ENCODE measurements around the gene ADGRL2.

DNA sequence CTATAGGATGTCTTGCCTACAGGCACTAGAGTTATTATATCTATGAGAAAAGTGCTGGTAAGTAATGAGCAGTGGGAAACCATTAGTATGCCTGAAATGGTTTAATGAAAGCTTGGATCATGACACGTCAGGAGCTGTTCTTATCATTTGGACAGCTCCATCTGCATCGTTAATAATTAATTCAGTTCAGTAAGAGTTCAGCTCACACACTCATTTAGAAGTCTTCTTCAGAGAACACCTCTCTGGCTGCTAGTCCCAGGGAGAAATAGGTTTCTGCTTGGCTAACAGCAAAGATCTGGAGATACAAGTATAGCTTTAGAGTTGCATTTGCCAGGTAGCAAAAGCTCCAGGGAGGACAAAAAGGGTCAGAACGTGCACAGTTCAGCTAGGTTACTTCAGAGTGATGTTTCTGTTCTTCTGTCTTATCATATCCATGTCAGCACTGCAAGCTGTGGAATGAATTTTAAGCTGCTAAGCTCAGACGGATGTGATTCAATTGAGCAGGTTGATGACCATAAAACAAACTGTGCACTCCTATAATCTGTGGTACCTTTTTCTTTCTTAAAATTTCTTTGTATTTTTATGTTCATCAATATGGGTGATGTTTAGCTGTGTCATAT, 173.6 kb downstream of the ADGRL2 start:
- TF ChIP-seq, protein P1, sequence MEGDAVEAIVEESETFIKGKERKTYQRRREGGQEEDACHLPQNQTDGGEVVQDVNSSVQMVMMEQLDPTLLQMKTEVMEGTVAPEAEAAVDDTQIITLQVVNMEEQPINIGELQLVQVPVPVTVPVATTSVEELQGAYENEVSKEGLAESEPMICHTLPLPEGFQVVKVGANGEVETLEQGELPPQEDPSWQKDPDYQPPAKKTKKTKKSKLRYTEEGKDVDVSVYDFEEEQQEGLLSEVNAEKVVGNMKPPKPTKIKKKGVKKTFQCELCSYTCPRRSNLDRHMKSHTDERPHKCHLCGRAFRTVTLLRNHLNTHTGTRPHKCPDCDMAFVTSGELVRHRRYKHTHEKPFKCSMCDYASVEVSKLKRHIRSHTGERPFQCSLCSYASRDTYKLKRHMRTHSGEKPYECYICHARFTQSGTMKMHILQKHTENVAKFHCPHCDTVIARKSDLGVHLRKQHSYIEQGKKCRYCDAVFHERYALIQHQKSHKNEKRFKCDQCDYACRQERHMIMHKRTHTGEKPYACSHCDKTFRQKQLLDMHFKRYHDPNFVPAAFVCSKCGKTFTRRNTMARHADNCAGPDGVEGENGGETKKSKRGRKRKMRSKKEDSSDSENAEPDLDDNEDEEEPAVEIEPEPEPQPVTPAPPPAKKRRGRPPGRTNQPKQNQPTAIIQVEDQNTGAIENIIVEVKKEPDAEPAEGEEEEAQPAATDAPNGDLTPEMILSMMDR (IDR thresholded peaks at IDR 0.05; ENCODE audit: extremely low read depth in 1 of 2, insufficient read depth in 1 of 2, low read depth in 1 of 2, low read length in 2 of 2): no peak
- TF ChIP-seq POLR2AphosphoS5 (IDR thresholded peaks at IDR 0.05; ENCODE audit: insufficient read depth, low read depth, low read length) (no peak), POLR2A (IDR thresholded peaks at IDR 0.05; ENCODE audit: low read depth, low read length) (no peak), EZH2 (IDR thresholded peaks at IDR 0.05; ENCODE audit: borderline replicate concordance, low read depth, low read length, severe bottlenecking) (no peak), FOS (IDR thresholded peaks at IDR 0.05; ENCODE audit: borderline replicate concordance, insufficient read depth, low read length) (no peak)
- TF ChIP-seq, protein P2, sequence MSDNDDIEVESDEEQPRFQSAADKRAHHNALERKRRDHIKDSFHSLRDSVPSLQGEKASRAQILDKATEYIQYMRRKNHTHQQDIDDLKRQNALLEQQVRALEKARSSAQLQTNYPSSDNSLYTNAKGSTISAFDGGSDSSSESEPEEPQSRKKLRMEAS (IDR thresholded peaks at IDR 0.05; ENCODE audit: insufficient read depth, insufficient read length): no peak
